GM21576 (cell line): ENCODE data around the gene GMPPA.
A peak's percentile ranks its signal among the peaks of the same experiment; 100 is the strongest.

Source experiments
- ATAC-seq: cut with Tn5 transposase; IDR thresholded peaks from one replicate; pipeline ENCODE4 v1.9.1; 2021; ENCODE audit warnings: mild to moderate bottlenecking, moderate library complexity; ENCODE audit not compliant: unreplicated experiment

The GMPPA gene

DNA sequence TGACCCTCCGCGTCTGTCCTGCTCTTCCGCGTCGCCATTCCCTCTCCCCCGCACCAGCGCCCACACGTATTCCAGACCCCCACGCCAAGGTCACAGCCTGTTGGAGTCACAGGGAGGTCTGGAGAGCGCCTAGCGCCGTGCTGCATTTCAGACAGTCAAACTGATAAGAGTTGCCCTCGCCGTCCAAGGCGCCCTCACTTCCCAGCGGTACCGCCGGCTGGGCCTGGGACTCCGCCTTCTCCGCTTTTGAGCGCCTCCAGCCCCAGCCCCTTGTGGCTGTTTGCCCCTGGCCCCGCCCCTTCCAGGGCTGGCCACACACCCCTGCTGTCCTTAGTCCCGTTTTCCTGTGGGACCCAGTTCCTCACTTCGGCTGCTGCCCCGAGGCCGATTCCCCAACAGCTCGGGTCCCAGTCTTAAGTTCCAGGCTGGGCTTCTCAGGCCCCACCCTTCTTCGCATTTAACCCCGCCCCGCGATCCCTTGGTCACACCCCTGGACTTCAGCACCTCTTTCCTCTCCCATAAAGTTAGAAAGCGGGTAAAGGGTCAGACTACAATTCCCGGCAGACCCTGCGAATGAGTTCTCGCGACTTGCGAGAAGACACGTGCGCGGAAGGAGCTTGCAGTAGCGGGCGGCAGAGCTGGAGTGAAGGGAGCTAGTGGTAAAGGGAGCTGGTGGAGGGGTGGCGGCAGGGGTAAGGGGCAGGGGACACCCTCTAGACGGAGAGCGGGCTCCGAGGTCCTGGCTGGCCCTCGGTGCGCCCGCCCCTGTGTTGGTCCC, at the start of gene GMPPA:
Gene GMPPA, plus strand, starts transcription at position 612 of the 778 bp plus-strand sequence. CDS start 1,085 bp downstream, outside the sequence.
- peak; percentile 93 for ATAC-seq

DNA sequence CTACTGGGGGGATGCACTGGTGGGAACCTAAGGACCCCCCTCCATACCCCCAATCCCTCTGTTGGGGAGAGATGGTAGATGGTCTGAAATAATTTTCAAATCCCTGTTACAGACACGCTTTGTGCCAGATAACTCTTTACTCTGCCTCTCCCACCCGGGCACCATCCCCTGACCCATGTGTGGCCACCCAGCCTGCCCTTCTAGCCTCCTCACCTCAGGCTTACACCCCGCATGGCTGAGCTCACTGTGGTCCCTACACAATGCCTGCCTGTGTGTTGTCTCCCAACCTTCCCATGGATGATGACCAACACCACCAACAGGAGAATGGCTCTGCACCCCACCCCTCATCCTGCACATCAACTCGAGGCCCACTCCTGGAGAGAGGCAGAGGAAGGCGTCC, 49.1 kb upstream of the GMPPA start:
- no peak for ATAC-seq

DNA sequence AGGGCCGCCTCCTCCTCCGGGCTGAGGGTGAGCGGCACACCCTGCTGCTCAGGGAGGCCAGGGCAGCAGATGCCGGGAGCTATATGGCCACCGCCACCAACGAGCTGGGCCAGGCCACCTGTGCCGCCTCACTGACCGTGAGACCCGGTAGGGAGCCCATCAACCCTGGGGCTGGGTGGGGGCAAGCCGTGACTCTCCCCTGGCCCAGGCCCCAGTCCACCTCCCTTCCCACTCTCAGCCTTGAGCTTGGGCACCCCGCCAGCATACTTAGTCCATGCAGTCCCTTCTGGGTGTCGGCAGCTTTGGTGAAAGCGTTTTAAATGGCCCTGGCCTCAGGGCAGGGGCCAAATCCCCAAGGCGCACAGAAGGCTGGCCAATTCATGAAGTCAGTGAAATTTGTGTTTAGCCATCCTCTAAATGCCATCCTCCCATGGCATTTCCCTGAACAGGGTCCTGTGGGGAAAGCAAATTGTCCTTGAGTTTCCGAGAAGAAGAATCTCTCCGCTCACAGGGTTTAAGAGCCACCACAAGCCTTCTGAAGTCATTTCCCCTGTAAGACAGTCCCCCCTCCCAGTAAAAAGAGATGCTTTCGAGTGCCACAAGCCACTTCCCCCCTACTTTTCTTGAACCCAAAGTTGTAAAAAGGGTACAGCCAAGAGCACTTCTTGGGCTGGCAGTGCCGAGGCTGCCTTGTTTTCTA, 46.9 kb upstream of the GMPPA start:
- no peak for ATAC-seq

DNA sequence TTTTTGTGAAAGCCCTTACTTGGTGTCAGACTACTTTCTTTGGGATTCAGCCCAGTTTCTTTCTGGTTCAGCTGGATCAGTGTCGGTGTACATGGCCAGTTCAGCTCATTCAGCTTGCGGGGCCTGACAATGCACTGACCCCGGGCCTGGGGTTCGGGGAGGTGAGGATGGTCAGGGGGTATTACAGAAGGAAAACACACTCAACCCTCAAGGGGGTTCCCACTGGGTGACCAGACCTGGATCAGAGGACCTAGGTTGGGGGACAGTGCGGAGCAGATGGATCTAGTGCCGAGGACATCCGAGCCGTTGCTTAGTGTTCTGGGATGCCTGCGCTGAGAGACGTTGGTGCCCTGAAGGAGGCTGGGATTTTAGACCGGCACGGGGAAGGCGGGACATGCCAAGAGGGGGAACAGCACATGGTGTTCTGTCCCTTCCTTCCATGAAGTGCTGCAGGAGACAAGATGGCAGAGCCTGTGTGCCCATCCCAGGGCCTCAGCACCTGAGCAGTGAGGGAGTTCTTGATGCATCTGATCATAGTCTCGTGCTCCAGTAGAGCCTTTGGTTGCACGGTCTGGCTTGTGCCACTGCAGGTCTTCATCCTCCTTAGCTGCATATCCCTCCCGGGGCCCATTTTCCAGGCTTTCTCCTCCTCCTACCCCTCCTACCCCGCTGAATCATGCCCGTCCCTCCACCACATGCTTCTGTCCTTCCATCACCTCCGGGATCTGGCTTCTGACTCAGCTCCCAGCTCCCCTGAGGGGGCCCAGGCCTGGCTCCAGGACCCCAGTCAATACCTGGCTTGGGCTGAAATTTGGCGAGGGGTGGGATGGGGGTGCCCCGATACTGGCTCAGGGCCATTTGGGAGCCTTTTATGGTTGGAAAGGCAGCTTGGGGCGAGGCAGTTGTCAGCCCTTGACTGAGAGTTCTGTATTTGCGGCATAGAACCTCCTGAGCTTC, 46.1 kb upstream of the GMPPA start:
- ATAC-seq, result no peak

DNA sequence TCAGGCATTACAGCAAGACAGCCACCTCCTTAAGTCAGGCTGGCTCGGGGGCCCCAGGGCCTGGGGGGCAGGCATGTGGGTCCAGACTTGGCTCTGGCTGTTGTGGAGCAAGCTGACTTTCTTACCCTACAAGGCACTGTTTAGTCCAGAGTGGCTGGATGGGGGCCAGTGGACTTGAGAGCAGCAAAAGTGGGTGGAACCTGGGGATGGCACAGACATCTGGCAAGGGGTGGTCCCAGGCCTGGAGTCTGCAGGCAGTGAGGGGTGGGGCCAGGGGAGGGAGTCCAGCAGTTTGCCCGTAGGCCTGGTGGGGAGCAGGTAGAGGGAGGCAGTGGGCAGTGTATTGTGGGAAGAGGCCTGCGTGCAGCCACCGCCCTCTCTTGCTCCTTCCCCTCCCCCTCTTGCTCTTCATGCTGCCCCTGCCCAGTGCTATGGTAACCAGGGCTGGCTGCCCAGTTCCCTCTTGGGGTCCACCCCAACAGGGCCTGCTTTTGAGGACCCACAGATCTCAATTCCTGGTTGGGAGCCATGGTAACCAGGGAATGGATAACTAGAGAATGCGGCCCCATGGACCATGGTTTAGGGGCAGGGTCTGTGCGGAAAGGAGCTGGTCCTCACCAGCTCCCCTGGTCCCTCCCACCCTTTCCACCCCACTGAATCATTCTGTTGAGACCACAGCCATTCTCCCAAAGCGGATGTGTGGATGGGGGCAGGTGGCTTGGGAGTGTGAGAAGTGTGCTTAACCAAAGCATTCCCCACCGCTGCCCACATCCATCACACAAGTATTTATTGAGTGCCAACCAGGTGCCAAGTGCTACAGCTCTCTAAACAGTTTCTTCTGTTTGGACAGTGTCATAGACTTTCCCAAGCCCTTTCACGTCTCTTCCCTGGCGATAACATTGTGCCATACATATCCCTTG, 44.8 kb upstream of the GMPPA start:
- ATAC-seq, result no peak

DNA sequence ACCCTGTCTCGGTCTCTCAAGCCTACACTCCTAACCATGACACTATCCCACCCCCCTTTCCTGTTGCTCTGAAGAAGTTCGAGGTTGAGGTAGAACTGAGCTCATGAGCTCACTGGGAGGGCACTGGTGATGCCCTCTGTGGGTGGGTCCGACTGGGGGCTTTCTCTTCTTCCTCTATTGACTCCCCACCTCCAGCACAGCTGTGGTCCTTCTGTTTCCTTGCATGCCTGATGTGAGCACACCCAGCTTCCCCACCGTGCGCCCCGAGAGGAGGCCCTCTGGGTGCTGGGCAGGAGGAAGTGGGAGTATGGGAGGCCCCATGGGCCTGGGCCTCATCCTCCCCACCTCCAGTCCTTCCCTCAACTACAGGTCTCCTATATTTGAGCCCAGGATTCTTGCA, 43.1 kb upstream of the GMPPA start:
- no peak for ATAC-seq

DNA sequence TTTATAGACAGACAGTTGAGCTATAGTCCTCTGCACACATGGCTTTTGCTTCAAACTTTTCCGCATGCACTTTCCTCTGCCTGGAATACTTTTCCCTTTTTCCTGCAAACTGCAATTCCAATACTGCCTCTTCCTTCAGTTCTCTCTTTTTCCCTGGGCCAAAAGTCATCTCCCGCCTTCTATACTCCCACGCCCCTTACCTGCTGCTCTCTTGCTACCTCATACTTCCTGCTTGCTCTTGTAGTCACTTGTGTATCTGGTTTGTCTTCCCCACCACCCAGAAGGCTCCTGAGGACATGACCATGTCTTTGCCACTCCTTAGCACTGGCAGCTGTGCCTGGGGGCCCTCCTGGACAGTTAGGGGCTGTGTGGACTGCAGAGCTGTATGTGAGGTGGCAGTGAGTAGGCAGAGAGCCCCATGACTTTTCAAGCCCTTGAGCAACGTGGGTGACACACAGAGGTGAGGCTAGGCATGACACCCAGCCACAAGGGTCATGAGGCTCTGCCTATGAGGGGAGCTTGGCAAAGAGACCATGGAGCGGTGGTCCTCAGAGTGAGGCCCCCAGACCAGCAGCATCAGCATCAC, 40.8 kb upstream of the GMPPA start:
- ATAC-seq, result no peak

DNA sequence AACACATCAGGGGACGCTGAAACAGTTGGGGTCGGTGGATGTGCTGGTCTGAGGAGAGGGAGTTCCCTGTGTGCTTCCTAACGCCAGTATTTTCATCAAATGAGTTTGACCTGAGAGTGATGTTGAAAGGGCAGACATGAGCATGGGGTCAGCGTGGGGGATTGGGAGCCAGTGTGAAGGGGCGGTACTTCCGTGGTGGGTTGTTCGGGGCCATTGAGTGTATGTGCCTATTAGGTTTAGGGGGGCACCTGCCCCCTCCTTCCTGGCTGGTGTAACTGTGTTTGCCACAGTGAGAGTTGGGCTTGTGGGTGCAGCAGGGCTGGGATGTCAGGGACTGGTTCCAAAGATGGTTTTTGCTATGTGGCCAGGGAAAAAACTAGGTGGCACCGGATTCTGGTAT, 39.7 kb upstream of the GMPPA start:
- no peak for ATAC-seq

DNA sequence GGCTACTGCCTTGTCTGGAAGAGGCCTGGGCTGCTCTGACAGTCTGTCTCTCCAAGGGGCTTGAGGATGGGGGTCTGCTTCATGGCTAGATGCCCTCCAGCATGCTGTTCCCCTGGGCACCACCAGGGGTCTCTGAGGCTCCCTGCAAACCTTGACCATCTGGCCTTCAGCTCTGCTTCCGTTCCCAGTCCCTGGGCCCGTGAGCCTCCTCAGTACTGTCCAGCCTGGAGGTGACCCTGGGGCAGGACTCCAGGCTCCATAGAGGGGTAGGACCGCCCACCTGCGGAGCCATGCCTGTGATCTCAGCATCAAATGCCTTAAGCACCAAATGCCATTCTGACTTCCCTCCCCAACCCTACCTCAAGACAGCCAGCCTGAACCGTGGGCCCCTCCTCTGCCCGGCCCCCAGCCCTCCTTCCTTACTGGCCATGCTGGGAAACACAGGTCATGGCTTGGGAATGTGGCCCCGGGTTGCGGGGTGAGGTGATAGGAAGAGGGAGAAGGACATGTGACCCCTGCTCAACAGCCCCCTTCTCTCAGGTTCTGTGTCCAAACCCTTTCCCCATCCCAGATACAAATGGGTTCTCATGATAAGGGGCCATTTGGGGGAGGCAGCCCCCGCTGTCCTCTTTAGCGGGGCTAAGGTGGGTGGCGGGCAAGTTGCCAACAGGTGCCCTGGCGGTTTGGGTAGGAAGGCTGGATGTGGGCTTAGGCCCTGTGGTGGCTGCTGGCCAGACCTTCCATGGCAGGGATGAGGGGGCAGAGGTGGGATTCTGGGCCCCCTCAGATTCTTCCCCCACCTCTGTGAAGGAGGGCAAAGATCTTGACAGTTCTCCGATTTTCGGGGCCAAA, 39.0 kb upstream of the GMPPA start:
- no peak for ATAC-seq

DNA sequence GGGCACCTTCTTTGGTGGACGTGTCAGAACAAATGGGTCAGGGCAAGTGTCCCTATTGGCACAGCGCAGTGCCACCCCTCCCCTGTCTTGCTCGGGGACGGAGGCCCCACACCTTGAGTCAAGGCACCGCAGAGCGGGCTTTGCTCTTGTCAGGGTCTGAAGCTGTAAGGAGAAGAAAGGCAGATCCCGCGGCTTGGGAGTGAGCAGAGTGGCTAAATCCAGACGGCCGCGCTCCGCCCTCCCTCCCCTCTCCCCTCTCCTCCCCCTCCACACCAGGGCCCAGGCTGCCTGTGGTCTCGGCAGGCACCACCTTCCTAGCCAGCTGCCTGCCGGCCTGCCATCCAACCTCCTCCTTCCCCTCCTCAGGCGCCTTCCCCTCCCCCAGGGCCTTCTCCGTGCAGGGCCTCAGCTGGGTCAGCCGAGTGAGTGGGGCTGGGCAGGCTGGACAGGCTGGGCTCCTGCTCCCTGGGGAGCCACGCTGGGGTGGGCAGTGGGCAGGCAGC, 38.2 kb upstream of the GMPPA start:
- no peak for ATAC-seq

DNA sequence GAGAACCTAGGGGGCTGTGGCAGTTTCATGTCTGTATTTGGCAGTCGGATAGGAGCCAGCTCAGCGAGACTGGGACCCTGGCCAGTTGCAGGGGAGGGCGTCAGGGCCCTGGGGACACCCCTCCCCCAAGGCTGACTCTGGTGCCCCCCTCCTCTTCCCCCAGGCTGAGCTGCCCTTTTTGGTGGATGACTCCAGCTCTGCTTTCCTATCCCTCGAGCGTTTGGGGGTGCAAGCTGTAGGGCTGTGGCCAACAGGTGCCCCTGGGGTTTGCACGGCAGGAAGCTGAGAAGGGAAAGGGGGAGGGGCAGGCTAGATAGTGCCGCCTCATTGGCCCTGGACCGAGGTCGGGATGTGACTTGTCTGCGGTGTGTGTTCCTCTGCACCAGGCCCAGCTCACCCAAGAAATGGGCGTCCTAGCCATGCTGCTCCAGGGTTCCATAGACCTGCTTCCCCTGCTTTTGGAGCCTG, 37.6 kb upstream of the GMPPA start:
- no peak for ATAC-seq

DNA sequence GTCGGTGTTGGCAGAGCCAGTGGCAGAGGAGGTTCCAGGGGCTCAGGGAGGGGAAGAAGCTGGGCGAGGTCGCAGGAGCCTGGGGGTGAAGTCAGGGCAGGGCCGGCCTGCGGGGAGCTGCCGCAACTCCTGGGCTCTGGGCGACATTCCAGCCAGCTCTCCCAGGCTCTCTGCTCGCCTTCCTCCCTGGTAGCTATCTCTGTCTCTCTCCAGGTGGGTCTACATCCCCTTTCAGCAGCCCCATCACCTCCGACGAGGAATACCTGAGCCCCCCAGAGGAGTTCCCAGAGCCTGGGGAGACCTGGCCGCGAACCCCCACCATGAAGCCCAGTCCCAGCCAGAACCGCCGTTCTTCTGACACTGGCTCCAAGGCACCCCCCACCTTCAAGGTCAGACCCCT, 37.0 kb upstream of the GMPPA start:
- ATAC-seq, result no peak

DNA sequence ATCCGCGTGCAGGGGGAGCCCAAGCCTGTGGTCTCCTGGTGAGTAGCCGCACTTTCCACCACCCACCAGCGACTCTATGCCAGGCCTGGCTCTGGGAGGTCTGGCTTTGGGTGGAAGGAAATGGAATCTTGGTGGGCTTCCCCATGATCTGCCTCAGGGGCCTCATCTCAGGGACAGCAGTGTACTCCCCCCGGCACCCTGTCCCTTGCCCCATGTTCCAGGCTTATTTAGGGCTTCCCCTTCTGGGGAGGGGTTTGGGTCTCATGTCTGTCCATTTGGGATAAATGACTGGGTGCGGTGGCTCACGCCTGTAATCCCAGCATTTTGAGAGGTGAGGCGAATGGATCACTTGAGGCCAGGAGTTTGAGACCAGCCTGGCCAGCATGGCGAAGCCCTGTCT, 36.3 kb upstream of the GMPPA start:
- no peak for ATAC-seq

DNA sequence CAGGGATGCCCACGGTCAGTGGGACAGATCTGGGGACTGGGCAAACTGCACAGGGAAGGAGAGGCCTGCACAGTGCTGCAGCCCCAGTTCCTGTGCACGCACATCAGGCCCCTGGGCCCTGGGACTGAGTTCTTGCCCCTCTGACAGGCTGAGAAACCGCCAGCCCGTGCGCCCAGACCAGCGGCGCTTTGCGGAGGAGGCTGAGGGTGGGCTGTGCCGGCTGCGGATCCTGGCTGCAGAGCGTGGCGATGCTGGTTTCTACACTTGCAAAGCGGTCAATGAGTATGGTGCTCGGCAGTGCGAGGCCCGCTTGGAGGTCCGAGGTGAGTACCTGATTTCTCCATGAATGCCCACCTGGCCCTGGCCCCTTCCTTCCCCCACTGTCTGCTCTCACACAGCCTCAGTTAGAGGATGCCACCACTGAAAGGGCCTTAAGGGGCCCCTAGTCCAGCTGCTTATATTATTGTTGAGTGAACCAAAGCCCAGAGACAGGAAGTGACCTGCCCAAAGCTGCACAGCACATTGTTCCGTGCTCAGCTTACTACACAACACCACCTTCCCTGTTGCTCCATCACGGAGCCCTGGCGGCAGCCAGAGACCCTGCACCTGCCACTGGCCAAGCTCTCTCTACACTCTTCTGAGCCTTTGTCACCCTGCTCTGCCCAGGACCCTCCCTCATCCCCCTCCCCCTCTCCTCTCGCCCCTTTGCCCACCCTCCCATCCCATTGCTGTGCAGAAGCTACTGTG, 34.2 kb upstream of the GMPPA start:
- ATAC-seq, result no peak

DNA sequence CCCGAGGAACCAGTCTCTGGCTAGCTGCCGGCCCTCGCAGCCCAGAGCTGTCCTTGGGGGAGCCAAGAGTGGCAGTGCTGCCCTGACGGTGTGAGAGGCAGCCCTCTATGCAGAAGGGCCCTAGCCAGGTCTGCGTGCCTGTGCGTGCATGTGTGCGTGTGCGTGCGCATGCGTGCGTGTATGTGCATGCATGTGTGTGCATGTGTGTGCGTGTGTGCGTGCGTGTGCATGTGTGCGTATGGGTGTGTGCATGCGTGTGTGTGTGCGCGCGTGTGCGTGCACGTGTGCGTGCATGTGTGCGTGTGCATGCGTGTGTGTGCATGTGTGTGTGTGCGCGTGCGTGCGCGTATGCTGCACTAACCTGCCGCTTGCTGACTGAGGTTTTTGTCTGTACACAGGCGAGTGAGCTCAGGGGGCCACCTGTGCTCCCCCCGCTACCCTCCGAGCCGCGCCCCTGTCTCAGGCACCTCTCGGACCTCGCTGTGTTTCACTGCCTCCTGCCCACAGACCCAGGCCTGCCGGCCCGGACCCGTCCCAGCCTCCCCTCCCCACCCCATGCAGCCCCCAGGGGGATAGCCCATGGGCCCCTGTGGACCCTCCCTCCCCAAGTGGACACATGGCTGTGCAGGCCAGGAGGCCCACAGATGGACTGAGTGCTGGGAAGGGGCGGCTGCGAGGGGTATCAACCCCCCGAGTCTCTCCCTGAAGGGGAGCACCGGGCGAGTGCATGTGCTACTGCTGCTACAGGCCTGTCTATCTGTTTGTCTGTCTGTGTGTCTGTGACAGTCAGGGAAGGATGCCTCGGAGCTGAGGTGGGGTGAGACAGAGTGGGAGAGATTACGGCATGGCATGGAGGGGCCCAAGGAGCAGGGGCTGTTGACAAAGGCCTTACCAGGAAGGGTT, 32.8 kb upstream of the GMPPA start:
- no peak for ATAC-seq

DNA sequence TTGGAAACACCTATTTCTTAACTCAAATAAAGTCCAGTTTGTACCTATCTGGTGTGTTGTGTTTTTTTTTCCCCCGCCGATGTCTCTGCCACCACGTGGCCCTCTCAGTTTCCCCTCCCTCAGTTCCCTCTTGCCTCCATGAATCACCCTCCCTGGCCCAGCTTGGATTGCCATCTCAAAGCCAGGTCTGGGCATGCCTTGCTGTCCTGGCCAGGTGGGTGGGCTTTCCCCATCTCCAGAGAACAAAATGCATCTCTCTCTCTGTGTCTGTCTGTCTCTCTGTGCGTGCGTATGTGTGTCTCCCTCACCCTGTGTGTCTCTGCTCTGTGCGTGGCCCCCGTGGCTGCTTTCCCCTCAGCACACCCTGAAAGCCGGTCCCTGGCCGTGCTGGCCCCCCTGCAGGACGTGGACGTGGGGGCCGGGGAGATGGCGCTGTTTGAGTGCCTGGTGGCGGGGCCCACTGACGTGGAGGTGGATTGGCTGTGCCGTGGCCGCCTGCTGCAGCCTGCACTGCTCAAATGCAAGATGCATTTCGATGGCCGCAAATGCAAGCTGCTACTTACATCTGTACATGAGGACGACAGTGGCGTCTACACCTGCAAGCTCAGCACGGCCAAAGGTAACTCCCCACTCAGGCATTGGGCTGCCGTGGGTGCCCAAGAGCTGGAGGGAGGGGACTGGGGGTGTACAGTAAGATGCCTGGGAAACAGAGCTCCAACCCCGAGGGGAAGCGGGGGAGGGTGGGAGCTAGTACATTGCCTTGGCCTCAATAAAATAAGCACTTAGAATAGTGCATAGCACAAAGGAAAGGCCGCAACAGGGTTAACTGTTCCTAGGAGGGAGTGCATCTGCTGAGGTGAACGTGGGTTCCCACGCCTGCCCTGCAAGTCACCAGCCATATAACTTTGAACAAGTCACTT, 31.6 kb upstream of the GMPPA start:
- ATAC-seq, result no peak
